NCI-H446 treated with DMSO at 0.1 percent for 48 hours (cell line): Measurements from ENCODE around the gene SLC9A5.

ENCODE experiments used
- DNase-seq: peaks from one replicate; lab custom pipeline; 2025; lab: John Stamatoyannopoulos, UW

Gene SLC9A5

GRCh38 chr16:67238806-67239470 lies 9.8 kb upstream of the SLC9A5 start:
- DNase-seq: no peak

GRCh38 chr16:67240506-67240905 lies 8.3 kb upstream of the SLC9A5 start:
- no peak for DNase-seq

- DNase-seq: no peak
Observed at GRCh38 chr16:67241008-67241900, 7.5 kb upstream of the SLC9A5 start.

- no peak for DNase-seq
Observed at GRCh38 chr16:67242138-67242730, 6.5 kb upstream of the SLC9A5 start.

- no peak for DNase-seq
Observed at GRCh38 chr16:67243481-67243880, 5.3 kb upstream of the SLC9A5 start.

GRCh38 chr16:67244387-67245185 lies 4.2 kb upstream of the SLC9A5 start:
- DNase-seq: no peak

- no peak for DNase-seq
Observed at GRCh38 chr16:67245186-67245585, 3.6 kb upstream of the SLC9A5 start.

- no peak for DNase-seq
Observed at GRCh38 chr16:67245674-67246080, 3.1 kb upstream of the SLC9A5 start.

GRCh38 chr16:67246081-67246755 lies 2.6 kb upstream of the SLC9A5 start:
- DNase-seq: no peak

- no peak for DNase-seq
Observed at GRCh38 chr16:67246756-67247191, 2.0 kb upstream of the SLC9A5 start.

GRCh38 chr16:67247192-67248072 lies 1.3 kb upstream of the SLC9A5 start, which contains the start of gene FHOD1:
TSS of gene FHOD1 (minus strand) at chr16:67247481. CDS start at chr16:67247410, 71 bp downstream.
- peak; percentile 71 for DNase-seq

- DNase-seq: no peak
Observed at GRCh38 chr16:67248073-67248400, 742 bp upstream of the SLC9A5 start.

GRCh38 chr16:67249178-67250044 lies 632 bp downstream of the SLC9A5 start:
- no peak for DNase-seq

GRCh38 chr16:67250045-67250327 lies 1.2 kb downstream of the SLC9A5 start:
- no peak for DNase-seq

- DNase-seq: peak; percentile 61
Observed at GRCh38 chr16:67252609-67253497, 4.1 kb downstream of the SLC9A5 start.

- no peak for DNase-seq
Observed at GRCh38 chr16:67254801-67255552, 6.2 kb downstream of the SLC9A5 start.

- no peak for DNase-seq
Observed at GRCh38 chr16:67255553-67256221, 6.9 kb downstream of the SLC9A5 start.
